NB4 (cell line): ENCODE data around the gene ACOXL.

ENCODE experiments used
- DNase-seq: peaks from one replicate; pipeline ENCODE4 v3.0.0; 2010; ENCODE audit warnings: low read depth
- H3K4me3 ChIP-seq: one replicate; pipeline ENCODE4 v1.5.1; 2011; ENCODE audit warnings: mild to moderate bottlenecking, low read depth, low read length, moderate library complexity
- CTCF ChIP-seq: IDR thresholded peaks from one replicate; pipeline ENCODE4 v1.5.1; 2012; ENCODE audit warnings: low read depth, low read length
- MAX ChIP-seq: IDR thresholded peaks from 2 replicates; pipeline ENCODE4 v1.6.1; 2011; ENCODE audit warnings: low read depth, low read length
- MYC ChIP-seq: IDR thresholded peaks from 2 replicates; pipeline ENCODE4 v1.6.1; 2011; ENCODE audit warnings: low read depth, low read length
- POLR2A ChIP-seq: IDR thresholded peaks from 2 replicates; pipeline ENCODE4 v1.6.1; 2011; ENCODE audit warnings: mild to moderate bottlenecking; ENCODE audit not compliant: insufficient read length; ENCODE audit errors: extremely low read depth

ACOXL gene

GRCh38 chr2:110948027-110948674 is 215.8 kb downstream of the ACOXL start:
- DNase-seq: no peak
- no peak overlapping the region for H3K4me3 ChIP-seq
- TF ChIP-seq MAX (no peak), POLR2A (no peak), MYC (no peak), CTCF (no peak)

- no peak for DNase-seq
- no peak overlapping the region for H3K4me3 ChIP-seq
- TF ChIP-seq CTCF (no peak), MYC (no peak), MAX (no peak), POLR2A (no peak)
Measured at GRCh38 chr2:110950281-110950680, 217.9 kb downstream of the ACOXL start.

GRCh38 chr2:110955045-110955444 is 222.7 kb downstream of the ACOXL start:
- H3K4me3 ChIP-seq: no peak overlapping the region
- TF ChIP-seq MAX: no peak
- no peak for TF ChIP-seq MYC
- no peak for TF ChIP-seq CTCF
- TF ChIP-seq POLR2A: no peak
- no peak for DNase-seq

GRCh38 chr2:110955556-110955955 is 223.2 kb downstream of the ACOXL start:
- H3K4me3 ChIP-seq: no peak overlapping the region
- no peak for DNase-seq
- TF ChIP-seq MAX: no peak
- TF ChIP-seq CTCF: no peak
- TF ChIP-seq MYC: no peak
- no peak for TF ChIP-seq POLR2A

GRCh38 chr2:110957293-110957692 is 224.9 kb downstream of the ACOXL start:
- DNase-seq: no peak
- TF ChIP-seq CTCF (no peak), MAX (no peak), POLR2A (no peak), MYC (no peak)
- no peak overlapping the region for H3K4me3 ChIP-seq
